ENCODE measurements around the gene FLYWCH1. TPM values are rescaled to one million over a fixed set of nuclear protein-coding genes. Genes with fewer than 3 reads are reported as not detected.

The FLYWCH1 gene
- total and polyA plus RNA-seq, 2 donors (not counting 1 experiment from before 2014, with no cell fraction given), result 12.0 to 58.5 TPM

- peaks cover 8% of the 10 kb centered on the region for H3K4me1 ChIP-seq (ENCODE audit: control insufficient read depth, extremely low read depth, insufficient read depth, low read length)
- no peaks in the 10 kb centered on the region for H4K20me1 ChIP-seq (ENCODE audit: control insufficient read depth, extremely low read depth, insufficient read depth, low read length)
- no peaks in the 10 kb centered on the region for H3K27me3 ChIP-seq (ENCODE audit: control insufficient read depth, insufficient read depth, low read length)
- no peak overlapping the region for H3K4me3 ChIP-seq (replicated peaks in 1 of 4; ENCODE audit: control extremely low read depth in 1 of 4, insufficient read depth in 1 of 4, low read depth in 3 of 4, low read length in 4 of 4)
- H3K27ac ChIP-seq (ENCODE audit: insufficient read depth, low read length), result no peak overlapping the region
- no peaks in the 10 kb centered on the region for H3K36me3 ChIP-seq (ENCODE audit: control insufficient read depth, insufficient read depth, low read length)
- H3K9ac ChIP-seq (ENCODE audit: insufficient read depth, low read length), result no peak overlapping the region
- H3K9me3 ChIP-seq (ENCODE audit: control insufficient read depth, insufficient read depth, low read depth, low read length), result no peaks in the 10 kb centered on the region
- peaks cover 5% of the 10 kb centered on the region for H3K79me2 ChIP-seq (ENCODE audit: control insufficient read depth, insufficient read depth, low read length)
- H2AFZ ChIP-seq (ENCODE audit: low read length), result no peak overlapping the region
- H3K4me2 ChIP-seq (ENCODE audit: extremely low read depth, insufficient read depth, low read length), result no peak overlapping the region
- no peak for DNase-seq (ENCODE audit: low read depth in 2 of 2)
- TF ChIP-seq EZH2 (IDR thresholded peaks at IDR 0.05; ENCODE audit: low read length, missing control alignments) (no peak), CTCF (conservative IDR thresholded peaks at IDR 0.05 in 1 of 2, IDR thresholded peaks at IDR 0.05 in 1 of 2; ENCODE audit: low read depth in 1 of 2, low read length in 2 of 2) (no peak)
These were observed 70.7 kb downstream of the FLYWCH1 start for GRCh38 chr16:2982402-2982801.

GRCh38 chr16:2983706-2984136 lies 72.0 kb downstream of the FLYWCH1 start:
- H3K27ac ChIP-seq (ENCODE audit: insufficient read depth, low read length), result no peak overlapping the region
- H3K79me2 ChIP-seq (ENCODE audit: control insufficient read depth, insufficient read depth, low read length), result peaks cover 5% of the 10 kb centered on the region
- TF ChIP-seq EZH2 (IDR thresholded peaks at IDR 0.05; ENCODE audit: low read length, missing control alignments) (no peak), CTCF (conservative IDR thresholded peaks at IDR 0.05 in 1 of 2, IDR thresholded peaks at IDR 0.05 in 1 of 2; ENCODE audit: low read depth in 1 of 2, low read length in 2 of 2) (peak; percentile 38 to 87)
- peaks cover 8% of the 10 kb centered on the region for H3K4me1 ChIP-seq (ENCODE audit: control insufficient read depth, extremely low read depth, insufficient read depth, low read length)
- H3K36me3 ChIP-seq (ENCODE audit: control insufficient read depth, insufficient read depth, low read length), result no peaks in the 10 kb centered on the region
- no peaks in the 10 kb centered on the region for H4K20me1 ChIP-seq (ENCODE audit: control insufficient read depth, extremely low read depth, insufficient read depth, low read length)
- H3K27me3 ChIP-seq (ENCODE audit: control insufficient read depth, insufficient read depth, low read length), result no peaks in the 10 kb centered on the region
- peak; percentile 61 to 70 for DNase-seq (ENCODE audit: low read depth in 2 of 2)
- H3K9ac ChIP-seq (ENCODE audit: insufficient read depth, low read length), result no peak overlapping the region
- peak overlapping the region in 2 of 4 experiments; percentile 30 to 33 for H3K4me3 ChIP-seq (replicated peaks in 1 of 4; ENCODE audit: control extremely low read depth in 1 of 4, insufficient read depth in 1 of 4, low read depth in 3 of 4, low read length in 4 of 4)
- no peaks in the 10 kb centered on the region for H3K9me3 ChIP-seq (ENCODE audit: control insufficient read depth, insufficient read depth, low read depth, low read length)
- H2AFZ ChIP-seq (ENCODE audit: low read length), result no peak overlapping the region
- no peak overlapping the region for H3K4me2 ChIP-seq (ENCODE audit: extremely low read depth, insufficient read depth, low read length)

GRCh38 chr16:2985462-2985861 lies 73.7 kb downstream of the FLYWCH1 start:
- TF ChIP-seq CTCF (conservative IDR thresholded peaks at IDR 0.05 in 1 of 2, IDR thresholded peaks at IDR 0.05 in 1 of 2; ENCODE audit: low read depth in 1 of 2, low read length in 2 of 2) (no peak), EZH2 (IDR thresholded peaks at IDR 0.05; ENCODE audit: low read length, missing control alignments) (no peak)
- Histone ChIP-seq H3K27ac (ENCODE audit: insufficient read depth, low read length) (no peak overlapping the region), H2AFZ (ENCODE audit: low read length) (no peak overlapping the region), H3K9ac (ENCODE audit: insufficient read depth, low read length) (no peak overlapping the region), H3K9me3 (ENCODE audit: control insufficient read depth, insufficient read depth, low read depth, low read length) (no peaks in the 10 kb centered on the region), H3K36me3 (ENCODE audit: control insufficient read depth, insufficient read depth, low read length) (no peaks in the 10 kb centered on the region), H4K20me1 (ENCODE audit: control insufficient read depth, extremely low read depth, insufficient read depth, low read length) (no peaks in the 10 kb centered on the region), H3K27me3 (ENCODE audit: control insufficient read depth, insufficient read depth, low read length) (no peaks in the 10 kb centered on the region), H3K4me3 (replicated peaks in 1 of 4; ENCODE audit: control extremely low read depth in 1 of 4, insufficient read depth in 1 of 4, low read depth in 3 of 4, low read length in 4 of 4) (no peak overlapping the region), H3K4me1 (ENCODE audit: control insufficient read depth, extremely low read depth, insufficient read depth, low read length) (peaks cover 4% of the 10 kb centered on the region), H3K79me2 (ENCODE audit: control insufficient read depth, insufficient read depth, low read length) (no peaks in the 10 kb centered on the region), H3K4me2 (ENCODE audit: extremely low read depth, insufficient read depth, low read length) (no peak overlapping the region)
- peak in 1 of 2 donors; percentile 15 for DNase-seq (ENCODE audit: low read depth in 2 of 2)

All from fibroblast of lung (primary cell).